SK-N-SH (cell line): Measurements from ENCODE around the gene LRRFIP2. TPM values are rescaled to one million over a fixed set of nuclear protein-coding genes. Genes with fewer than 3 reads are reported as not detected.

Experiments
- CTCF ChIA-PET: fragments of 300-600, 350-600 bp; formaldehyde crosslinking; extraction: SDS; loops from one replicate; lab custom pipeline; 2021; lab: Yijun Ruan, JAX
- POLR2A ChIA-PET: fragments of 350-600 bp; sonication (Branson Sonifier 250); formaldehyde crosslinking; extraction: SDS; loops from one replicate; lab custom pipeline; 2020; ENCODE audit warnings: antibody characterized with exemption, inconsistent platforms; lab: Yijun Ruan, JAX
- DNase-seq: peaks from one replicate; pipeline ENCODE4 v3.0.0; 2012
- H2AFZ ChIP-seq: fragments of 200-600 bp; sonication (generic); 2 replicates; pipeline ENCODE4 v1.8.1; 2016; ENCODE audit warnings: antibody characterized with exemption, mild to moderate bottlenecking, low read depth
- H3F3A ChIP-seq: fragments of 200-600 bp; sonication (generic); replicated peaks from 2 replicates; pipeline ENCODE3; 2016; ENCODE audit warnings: antibody characterized with exemption, mild to moderate bottlenecking; ENCODE audit not compliant: insufficient read depth
- H3K27ac ChIP-seq, 2 experiments: fragments of 200-500 bp in 1 of 2; fragments of 200-600 bp in 1 of 2; sonication (Bioruptor generic) in 1 of 2; sonication (generic), shearing (Covaris generic) in 1 of 2; 2 replicates each; pipeline versions ENCODE4 v1.5.1 to v1.6.1; 2014 to 2016; ENCODE audit warnings: low read depth in 2 of 2, inconsistent platforms in 1 of 2, low read length in 1 of 2, mild to moderate bottlenecking in 1 of 2, mixed read lengths in 1 of 2
- H3K27me3 ChIP-seq: fragments of 200-600 bp; sonication (generic), shearing (Covaris generic); 2 replicates; pipeline ENCODE4 v1.6.1; 2016; ENCODE audit warnings: mixed run types; ENCODE audit not compliant: insufficient read depth
- H3K36me3 ChIP-seq, 2 experiments: fragments of 200-500 bp in 1 of 2; fragments of 200-600 bp in 1 of 2; sonication (Bioruptor generic) in 1 of 2; sonication (generic) in 1 of 2; replicated peaks in 1 of 2; 2 replicates each; pipeline versions ENCODE3 to v1.5.1; 2014 to 2016; ENCODE audit warnings: low read length in 1 of 2, mild to moderate bottlenecking in 1 of 2; ENCODE audit not compliant: insufficient read depth in 2 of 2, control insufficient read depth in 1 of 2
- H3K4me1 ChIP-seq, 2 experiments: fragments of 200-500 bp in 1 of 2; fragments of 200-600 bp in 1 of 2; sonication (Bioruptor generic) in 1 of 2; sonication (generic), shearing (Covaris generic) in 1 of 2; 2 replicates each; pipeline versions ENCODE4 v1.5.1 to v1.6.1; 2014 to 2016; ENCODE audit warnings: low read depth in 1 of 2, low read length in 1 of 2, mixed run types in 1 of 2; ENCODE audit not compliant: insufficient read depth in 2 of 2, control insufficient read depth in 1 of 2
- H3K4me2 ChIP-seq: fragments of 200-600 bp; sonication (generic), shearing (Covaris generic); 2 replicates; pipeline ENCODE4 v1.6.1; 2017; ENCODE audit warnings: mixed run types
- H3K4me3 ChIP-seq, 2 experiments: fragments of 200-500 bp in 1 of 2; fragments of 200-600 bp in 1 of 2; sonication (Bioruptor generic) in 1 of 2; sonication (generic), shearing (Covaris generic) in 1 of 2; 2 replicates each; pipeline versions ENCODE4 v1.5.1 to v1.8.1; 2014 to 2016; ENCODE audit warnings: low read depth in 2 of 2, inconsistent platforms in 1 of 2, low read length in 1 of 2, mild to moderate bottlenecking in 1 of 2, mixed read lengths in 1 of 2, moderate library complexity in 1 of 2
- H3K79me2 ChIP-seq: fragments of 200-600 bp; sonication (generic); 2 replicates; pipeline ENCODE4 v1.8.1; 2017; ENCODE audit warnings: mild to moderate bottlenecking; ENCODE audit not compliant: insufficient read depth
- H3K9ac ChIP-seq: fragments of 200-600 bp; sonication (generic); 2 replicates; pipeline ENCODE4 v1.6.1; 2017; ENCODE audit warnings: mixed run types
- H3K9me2 ChIP-seq: fragments of 200-600 bp; sonication (generic); 2 replicates; pipeline ENCODE4 v1.6.1; 2017; ENCODE audit warnings: mixed run types
- H3K9me3 ChIP-seq: fragments of 200-600 bp; sonication (generic); 2 replicates; pipeline ENCODE4 v1.6.1; 2017; ENCODE audit warnings: mixed run types, mild to moderate bottlenecking, moderate library complexity
- H4K20me1 ChIP-seq: fragments of 200-600 bp; sonication (generic); 2 replicates; pipeline ENCODE4 v1.6.1; 2017; ENCODE audit warnings: mild to moderate bottlenecking, mixed run types; ENCODE audit not compliant: insufficient read depth
- ELF1 ChIP-seq: IDR thresholded peaks from 2 replicates; pipeline ENCODE4 v1.4.0; 2012
- EP300 ChIP-seq, 2 experiments: IDR thresholded peaks; 2 replicates each; pipeline versions ENCODE4 v1.4.0 to v1.6.1; 2012; ENCODE audit warnings: borderline replicate concordance in 1 of 2, low read depth in 1 of 2, low read length in 1 of 2
- FOXM1 ChIP-seq: IDR thresholded peaks from 2 replicates; pipeline ENCODE4 v1.4.0; 2012; ENCODE audit warnings: low read depth, mild to moderate bottlenecking
- IRF3 ChIP-seq: fragments of 150-350 bp; IDR thresholded peaks from 2 replicates; pipeline ENCODE4 v1.6.1; 2016; ENCODE audit warnings: mild to moderate bottlenecking, low read depth, low read length
- JUND ChIP-seq: IDR thresholded peaks from 2 replicates; pipeline ENCODE4 v1.4.0; 2012
- MEF2A ChIP-seq: IDR thresholded peaks from 2 replicates; pipeline ENCODE4 v1.4.0; 2012; ENCODE audit warnings: low read depth, borderline replicate concordance
- MXI1 ChIP-seq: IDR thresholded peaks from 2 replicates; pipeline ENCODE4 v1.6.1; 2012; ENCODE audit warnings: mild to moderate bottlenecking, low read depth, low read length, improper control_type of control experiment
- RCOR1 ChIP-seq: fragments of 150-350 bp; IDR thresholded peaks from 2 replicates; pipeline ENCODE4 v1.6.1; 2017; ENCODE audit warnings: antibody characterized with exemption, low read length
- ZBTB33 ChIP-seq: IDR thresholded peaks from 2 replicates; pipeline ENCODE4 v1.4.0; 2012; ENCODE audit warnings: low read depth, borderline replicate concordance
- WGBS: methylation state at CpG from one replicate; pipeline ENCODE4 v1.1.6; 2017; ENCODE audit warnings: low lambda C conversion rate; 5-methylcytosine and 5-hydroxymethylcytosine counted together
- polyA plus RNA-seq, 3 experiments: library from polyadenylated mRNA; depleted of rRNA; stranded (reverse); fragments of >200 nt; gene quantifications; 2 replicates each; pipeline ENCODE4 v1.2.3, GENCODE V29; 2012
- TF ChIP-seq, protein P1 (sequence below): IDR thresholded peaks from 2 replicates; pipeline ENCODE4 v1.6.1; 2012; ENCODE audit warnings: mild to moderate bottlenecking, low read depth, low read length, moderate library complexity

The LRRFIP2 gene
- polyA plus RNA-seq, 1 of the 3 experiments (the other 2 are of a cell fraction) = 27.2 TPM

GRCh38 chr3:37126856-37127255 is 47.5 kb downstream of the LRRFIP2 start (continued):
- no peak for TF ChIP-seq MEF2A
- TF ChIP-seq ELF1 = no peak
- no peak for TF ChIP-seq JUND
- TF ChIP-seq EP300 (IDR thresholded peaks at IDR 0.05; ENCODE audit: borderline replicate concordance in 1 of 2, low read depth in 1 of 2, low read length in 1 of 2) = no peak

DNA sequence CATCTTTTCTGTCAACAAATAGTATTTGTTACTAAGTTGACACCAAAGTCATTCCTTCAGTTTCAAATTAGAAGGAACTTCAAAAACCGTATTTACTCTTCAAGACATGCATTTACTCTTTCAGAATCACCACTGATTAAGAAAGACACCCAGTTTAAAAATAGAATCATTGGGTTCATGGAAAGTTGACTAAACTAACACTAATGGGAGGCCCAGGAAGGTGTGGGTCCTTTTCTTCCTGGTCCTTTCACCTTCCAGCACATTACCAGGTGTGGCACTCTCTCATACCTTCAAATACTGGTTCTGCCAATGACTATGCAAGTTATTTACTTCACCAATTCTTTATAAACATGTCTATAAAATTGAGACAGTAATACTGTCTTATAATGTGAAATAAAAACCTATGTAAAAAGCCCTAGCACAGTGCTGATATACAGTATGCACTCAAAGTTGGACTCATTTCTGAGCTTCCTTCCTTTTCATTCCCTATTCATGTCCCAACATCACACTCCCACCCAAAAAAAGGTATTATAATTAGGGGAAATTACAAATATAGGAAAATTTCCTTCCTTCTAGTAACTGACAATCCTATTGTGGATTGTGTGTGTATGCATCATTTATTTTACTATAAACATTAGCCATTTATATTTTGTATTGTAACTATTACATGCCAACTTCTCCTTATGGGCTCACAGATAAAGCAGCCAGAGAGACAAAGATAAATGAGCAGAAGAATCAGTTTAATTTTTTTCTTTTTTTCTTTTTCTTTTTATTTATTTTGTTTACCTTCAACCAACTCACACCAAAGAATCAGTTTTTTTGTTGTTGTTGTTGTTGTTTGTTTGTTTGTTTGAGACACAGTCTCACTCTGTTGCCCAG is 48.9 kb downstream of the LRRFIP2 start:
- Histone ChIP-seq H2AFZ (no peak overlapping the region), H3K9ac (no peak overlapping the region), H3K79me2 (peaks cover 42% of the 10 kb centered on the region), H3K36me3 (peaks cover 0 to 16% of the 10 kb centered on the region in 2 experiments), H3F3A (no peaks in the 10 kb centered on the region), H3K27me3 (no peaks in the 10 kb centered on the region), H3K9me3 (no peaks in the 10 kb centered on the region), H3K4me2 (no peak overlapping the region), H3K4me1 (peaks cover 0 to 2% of the 10 kb centered on the region in 2 experiments; a peak in 1 of 4 replicates), H3K9me2 (no peaks in the 10 kb centered on the region), H4K20me1 (0 out of 2 replicates have a peak, but pooled peaks cover 5% of the 10 kb centered on the region), H3K4me3 (no peak overlapping the region), H3K27ac (no peak overlapping the region)
- TF ChIP-seq ZBTB33 (no peak), RCOR1 (no peak), FOXM1 (no peak), MXI1 (no peak), IRF3 (no peak)
- TF ChIP-seq, protein P1, sequence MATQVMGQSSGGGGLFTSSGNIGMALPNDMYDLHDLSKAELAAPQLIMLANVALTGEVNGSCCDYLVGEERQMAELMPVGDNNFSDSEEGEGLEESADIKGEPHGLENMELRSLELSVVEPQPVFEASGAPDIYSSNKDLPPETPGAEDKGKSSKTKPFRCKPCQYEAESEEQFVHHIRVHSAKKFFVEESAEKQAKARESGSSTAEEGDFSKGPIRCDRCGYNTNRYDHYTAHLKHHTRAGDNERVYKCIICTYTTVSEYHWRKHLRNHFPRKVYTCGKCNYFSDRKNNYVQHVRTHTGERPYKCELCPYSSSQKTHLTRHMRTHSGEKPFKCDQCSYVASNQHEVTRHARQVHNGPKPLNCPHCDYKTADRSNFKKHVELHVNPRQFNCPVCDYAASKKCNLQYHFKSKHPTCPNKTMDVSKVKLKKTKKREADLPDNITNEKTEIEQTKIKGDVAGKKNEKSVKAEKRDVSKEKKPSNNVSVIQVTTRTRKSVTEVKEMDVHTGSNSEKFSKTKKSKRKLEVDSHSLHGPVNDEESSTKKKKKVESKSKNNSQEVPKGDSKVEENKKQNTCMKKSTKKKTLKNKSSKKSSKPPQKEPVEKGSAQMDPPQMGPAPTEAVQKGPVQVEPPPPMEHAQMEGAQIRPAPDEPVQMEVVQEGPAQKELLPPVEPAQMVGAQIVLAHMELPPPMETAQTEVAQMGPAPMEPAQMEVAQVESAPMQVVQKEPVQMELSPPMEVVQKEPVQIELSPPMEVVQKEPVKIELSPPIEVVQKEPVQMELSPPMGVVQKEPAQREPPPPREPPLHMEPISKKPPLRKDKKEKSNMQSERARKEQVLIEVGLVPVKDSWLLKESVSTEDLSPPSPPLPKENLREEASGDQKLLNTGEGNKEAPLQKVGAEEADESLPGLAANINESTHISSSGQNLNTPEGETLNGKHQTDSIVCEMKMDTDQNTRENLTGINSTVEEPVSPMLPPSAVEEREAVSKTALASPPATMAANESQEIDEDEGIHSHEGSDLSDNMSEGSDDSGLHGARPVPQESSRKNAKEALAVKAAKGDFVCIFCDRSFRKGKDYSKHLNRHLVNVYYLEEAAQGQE = no peak
- 97% methylated on average over 1 of the region's 1 CpG for WGBS
- ChIA-PET CTCF (no interaction called here), POLR2A (no interaction called here)
- no peak for DNase-seq
